ENCODE measurements around the gene TPP1. TPM values are rescaled to one million over a fixed set of nuclear protein-coding genes. Genes with fewer than 3 reads are reported as not detected.

TPP1 gene
- total and polyA plus RNA-seq, 10 of the 15 experiments (the other 5 are each of a cell fraction or from before 2014, with no cell fraction given), result 7.5 to 64.6 (median 38.3) TPM

DNA sequence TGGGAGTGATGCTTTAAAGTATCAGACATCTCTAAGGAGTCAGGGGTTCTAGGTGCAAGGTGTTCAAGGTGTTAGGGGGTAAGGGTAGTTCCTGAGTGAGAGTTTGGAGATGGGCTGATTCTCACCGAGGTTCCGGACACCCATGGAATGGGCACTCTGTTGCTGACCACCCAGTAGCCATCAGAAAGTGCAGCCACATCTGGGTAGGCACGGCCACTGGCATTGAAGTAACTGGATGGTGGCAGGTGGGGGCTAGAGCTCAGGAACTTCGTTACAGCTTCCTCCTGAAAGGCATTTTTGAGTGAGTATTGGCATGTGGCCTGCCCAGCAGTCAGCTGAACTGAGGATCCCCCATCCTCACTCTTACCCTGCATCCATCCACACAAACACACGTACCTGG is 4.2 kb downstream of the TPP1 start (continued):
- no peak for TF ChIP-seq SMARCA5 (IDR thresholded peaks at IDR 0.05)
- no peak for TF ChIP-seq ZNF274 (IDR thresholded peaks at IDR 0.05; ENCODE audit: insufficient read depth, insufficient read length)
- TF ChIP-seq RCOR1 (conservative IDR thresholded peaks at IDR 0.05; ENCODE audit: low read depth, low read length), result no peak
- TF ChIP-seq, protein P1, sequence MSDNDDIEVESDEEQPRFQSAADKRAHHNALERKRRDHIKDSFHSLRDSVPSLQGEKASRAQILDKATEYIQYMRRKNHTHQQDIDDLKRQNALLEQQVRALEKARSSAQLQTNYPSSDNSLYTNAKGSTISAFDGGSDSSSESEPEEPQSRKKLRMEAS (IDR thresholded peaks at IDR 0.05; ENCODE audit: low read depth, low read length), result no peak

DNA sequence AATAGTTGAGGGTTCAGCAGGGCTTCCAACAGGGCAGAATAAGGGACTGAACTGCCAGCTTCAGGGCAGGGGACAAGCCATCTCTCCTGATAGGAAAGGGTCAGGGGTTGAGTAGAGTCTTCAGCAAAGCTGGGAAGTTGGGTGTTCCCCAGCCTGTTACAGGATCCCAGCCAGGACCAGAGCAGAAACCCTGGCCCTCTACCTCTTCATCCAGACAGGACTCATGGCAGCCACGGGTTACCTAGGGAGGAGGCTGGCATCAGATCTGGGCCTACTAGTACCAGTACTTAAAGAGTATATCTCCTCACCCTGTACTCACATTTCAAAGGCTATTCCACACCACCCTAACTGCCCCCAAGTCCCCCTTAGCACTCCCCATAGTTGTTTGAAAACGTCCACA is 4.8 kb downstream of the TPP1 start:
- intact Hi-C loops (cut with micrococcal nuclease; ENCODE audit: unreplicated experiment), result loop anchor here (5.0 to 10.0 kb wide), 2 partner anchors 133 to 910 kb away; no protein-coding TSS in a partner anchor
- ChIA-PET SMC1A (ENCODE audit: uncharacterized antibody, unreplicated experiment) (no interaction called here), RAD21 (ENCODE audit: unreplicated experiment) (interaction anchor here (0.5 kb wide), 1 partner anchor 21 kb away, joined by 3 read pairs; no protein-coding TSS in a partner anchor), CTCF (interaction anchor here (0.6 kb wide), 1 partner anchor 903 kb away, joined by 3 read pairs; no protein-coding TSS in a partner anchor), POLR2A (no interaction called here)
- FAIRE-seq, result no peak
- Histone ChIP-seq H3K4me2 (ENCODE audit: control insufficient read depth, insufficient read depth) (no peak overlapping the region), H2AFZ (ENCODE audit: control insufficient read depth, low read depth, low read length) (no peak overlapping the region), H3K4me3 (no peak overlapping the region), H4K20me1 (ENCODE audit: control insufficient read depth, insufficient read depth) (no peaks in the 10 kb centered on the region), H3K79me2 (ENCODE audit: control insufficient read depth, insufficient read depth, low read length) (peaks cover 24% of the 10 kb centered on the region), H3K27me3 (replicated peaks in 1 of 2; ENCODE audit: control insufficient read depth in 2 of 2, insufficient read depth in 2 of 2, low read length in 1 of 2) (no peaks in the 10 kb centered on the region), H3K4me1 (ENCODE audit: control insufficient read depth, insufficient read depth, low read length) (peaks cover 21% of the 10 kb centered on the region), H3K9me3 (replicated peaks; ENCODE audit: control insufficient read depth, insufficient read depth, low read length) (no peaks in the 10 kb centered on the region), H3K36me3 (ENCODE audit: control insufficient read depth in 2 of 2, insufficient read depth in 2 of 2, low read length in 1 of 2) (peaks cover 10 to 23% of the 10 kb centered on the region in 2 experiments), H3K9ac (ENCODE audit: control insufficient read depth, insufficient read depth, low read length) (no peak overlapping the region), H3K27ac (ENCODE audit: control insufficient read depth, insufficient read depth) (no peak overlapping the region)
- in situ Hi-C loops (cut with MboI), result loop anchor here (10.0 kb wide), 1 partner anchor 910 kb away; no protein-coding TSS in a partner anchor
- ATAC-seq, result no peak
- WGBS (ENCODE audit: insufficient coverage, insufficient replicate concordance, low lambda C conversion rate, missing lambda C conversion rate), result 67% methylated on average over 2 of the region's 2 CpGs
- no TSS peak for BruUV-seq (replicated peaks)
- TF ChIP-seq, protein P2, sequence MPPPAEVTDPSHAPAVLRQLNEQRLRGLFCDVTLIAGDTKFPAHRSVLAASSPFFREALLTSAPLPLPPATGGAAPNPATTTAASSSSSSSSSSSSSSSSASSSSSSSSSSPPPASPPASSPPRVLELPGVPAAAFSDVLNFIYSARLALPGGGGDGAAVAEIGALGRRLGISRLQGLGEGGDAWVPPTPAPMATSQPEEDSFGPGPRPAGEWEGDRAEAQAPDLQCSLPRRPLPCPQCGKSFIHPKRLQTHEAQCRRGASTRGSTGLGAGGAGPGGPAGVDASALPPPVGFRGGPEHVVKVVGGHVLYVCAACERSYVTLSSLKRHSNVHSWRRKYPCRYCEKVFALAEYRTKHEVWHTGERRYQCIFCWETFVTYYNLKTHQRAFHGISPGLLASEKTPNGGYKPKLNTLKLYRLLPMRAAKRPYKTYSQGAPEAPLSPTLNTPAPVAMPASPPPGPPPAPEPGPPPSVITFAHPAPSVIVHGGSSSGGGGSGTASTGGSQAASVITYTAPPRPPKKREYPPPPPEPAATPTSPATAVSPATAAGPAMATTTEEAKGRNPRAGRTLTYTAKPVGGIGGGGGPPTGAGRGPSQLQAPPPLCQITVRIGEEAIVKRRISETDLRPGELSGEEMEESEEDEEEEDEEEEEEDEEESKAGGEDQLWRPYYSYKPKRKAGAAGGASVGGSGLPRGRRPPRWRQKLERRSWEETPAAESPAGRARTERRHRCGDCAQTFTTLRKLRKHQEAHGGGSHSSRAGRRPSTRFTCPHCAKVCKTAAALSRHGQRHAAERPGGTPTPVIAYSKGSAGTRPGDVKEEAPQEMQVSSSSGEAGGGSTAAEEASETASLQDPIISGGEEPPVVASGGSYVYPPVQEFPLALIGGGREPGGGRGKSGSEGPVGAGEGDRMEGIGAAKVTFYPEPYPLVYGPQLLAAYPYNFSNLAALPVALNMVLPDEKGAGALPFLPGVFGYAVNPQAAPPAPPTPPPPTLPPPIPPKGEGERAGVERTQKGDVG (CRISPR knock-in tag; IDR thresholded peaks at IDR 0.05), result no peak
- TF ChIP-seq, protein P3, sequence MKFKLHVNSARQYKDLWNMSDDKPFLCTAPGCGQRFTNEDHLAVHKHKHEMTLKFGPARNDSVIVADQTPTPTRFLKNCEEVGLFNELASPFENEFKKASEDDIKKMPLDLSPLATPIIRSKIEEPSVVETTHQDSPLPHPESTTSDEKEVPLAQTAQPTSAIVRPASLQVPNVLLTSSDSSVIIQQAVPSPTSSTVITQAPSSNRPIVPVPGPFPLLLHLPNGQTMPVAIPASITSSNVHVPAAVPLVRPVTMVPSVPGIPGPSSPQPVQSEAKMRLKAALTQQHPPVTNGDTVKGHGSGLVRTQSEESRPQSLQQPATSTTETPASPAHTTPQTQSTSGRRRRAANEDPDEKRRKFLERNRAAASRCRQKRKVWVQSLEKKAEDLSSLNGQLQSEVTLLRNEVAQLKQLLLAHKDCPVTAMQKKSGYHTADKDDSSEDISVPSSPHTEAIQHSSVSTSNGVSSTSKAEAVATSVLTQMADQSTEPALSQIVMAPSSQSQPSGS (IDR thresholded peaks at IDR 0.05; ENCODE audit: low read length), result no peak
- TF ChIP-seq TBL1XR1 (IDR thresholded peaks at IDR 0.05; ENCODE audit: low read depth, low read length) (no peak), HDAC2 (IDR thresholded peaks at IDR 0.05) (no peak), STAT3 (IDR thresholded peaks at IDR 0.05; ENCODE audit: low read depth, low read length) (no peak), BMI1 (IDR thresholded peaks at IDR 0.05; ENCODE audit: borderline replicate concordance) (no peak), CBX3 (IDR thresholded peaks at IDR 0.05; ENCODE audit: borderline replicate concordance, low read depth) (no peak), SP1 (IDR thresholded peaks at IDR 0.05; ENCODE audit: low read depth, low read length) (no peak), RELA (IDR thresholded peaks at IDR 0.05; ENCODE audit: borderline replicate concordance, partially characterized antibody) (no peak)
- TF ChIP-seq, protein P4, sequence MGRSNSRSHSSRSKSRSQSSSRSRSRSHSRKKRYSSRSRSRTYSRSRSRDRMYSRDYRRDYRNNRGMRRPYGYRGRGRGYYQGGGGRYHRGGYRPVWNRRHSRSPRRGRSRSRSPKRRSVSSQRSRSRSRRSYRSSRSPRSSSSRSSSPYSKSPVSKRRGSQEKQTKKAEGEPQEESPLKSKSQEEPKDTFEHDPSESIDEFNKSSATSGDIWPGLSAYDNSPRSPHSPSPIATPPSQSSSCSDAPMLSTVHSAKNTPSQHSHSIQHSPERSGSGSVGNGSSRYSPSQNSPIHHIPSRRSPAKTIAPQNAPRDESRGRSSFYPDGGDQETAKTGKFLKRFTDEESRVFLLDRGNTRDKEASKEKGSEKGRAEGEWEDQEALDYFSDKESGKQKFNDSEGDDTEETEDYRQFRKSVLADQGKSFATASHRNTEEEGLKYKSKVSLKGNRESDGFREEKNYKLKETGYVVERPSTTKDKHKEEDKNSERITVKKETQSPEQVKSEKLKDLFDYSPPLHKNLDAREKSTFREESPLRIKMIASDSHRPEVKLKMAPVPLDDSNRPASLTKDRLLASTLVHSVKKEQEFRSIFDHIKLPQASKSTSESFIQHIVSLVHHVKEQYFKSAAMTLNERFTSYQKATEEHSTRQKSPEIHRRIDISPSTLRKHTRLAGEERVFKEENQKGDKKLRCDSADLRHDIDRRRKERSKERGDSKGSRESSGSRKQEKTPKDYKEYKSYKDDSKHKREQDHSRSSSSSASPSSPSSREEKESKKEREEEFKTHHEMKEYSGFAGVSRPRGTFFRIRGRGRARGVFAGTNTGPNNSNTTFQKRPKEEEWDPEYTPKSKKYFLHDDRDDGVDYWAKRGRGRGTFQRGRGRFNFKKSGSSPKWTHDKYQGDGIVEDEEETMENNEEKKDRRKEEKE (IDR thresholded peaks at IDR 0.05), result no peak
- no peak for DNase-seq (ENCODE audit: low read depth, low spot score)

All from GM12878 (cell line).